Omental fat pad (tissue), 4 donors: Measurements from ENCODE around the gene ASPHD2. TPM values are rescaled to one million over a fixed set of nuclear protein-coding genes. Genes with fewer than 3 reads are reported as not detected.
A peak's percentile ranks its signal among the peaks of the same experiment; 100 is the strongest.

Experiments
- ATAC-seq: fragments of 150-250 bp; one replicate; pipeline ENCODE4 v1.9.1; 2016; ENCODE audit warnings: mild to moderate bottlenecking, moderate library complexity; ENCODE audit not compliant: low FRiP score
- DNase-seq: peaks from one replicate; pipeline ENCODE4 v3.0.0-alpha.2; 2019; ENCODE audit warnings: low spot score
- CTCF ChIP-seq, 3 donors: fragments of 450-650 bp; IDR thresholded peaks; one replicate each; pipeline ENCODE4 v1.5.1; 2016 to 2017; ENCODE audit warnings: antibody characterized with exemption in 3 of 3, mild to moderate bottlenecking in 3 of 3, moderate library complexity in 2 of 3
- total RNA-seq, 4 donors: library from RNA; depleted of rRNA; stranded (reverse); fragments of >200 nt; gene quantifications; one replicate each; pipeline ENCODE4 v1.1.0, GENCODE V29; 2016

ASPHD2 gene
- total RNA-seq, 4 donors from 2014 or later, result 0.32 to 2.0 (median 0.95) TPM

- TF ChIP-seq CTCF (IDR thresholded peaks at IDR 0.05), result no peak
- DNase-seq (no peak), ATAC-seq (no peak)
Measured at GRCh38 chr22:26416256-26416655, 12.8 kb upstream of the ASPHD2 start.

- DNase-seq, result no peak
- ATAC-seq, result peak; percentile 54
- TF ChIP-seq CTCF (IDR thresholded peaks at IDR 0.05), result no peak
Measured at GRCh38 chr22:26416670-26417276, 12.3 kb upstream of the ASPHD2 start.

DNA sequence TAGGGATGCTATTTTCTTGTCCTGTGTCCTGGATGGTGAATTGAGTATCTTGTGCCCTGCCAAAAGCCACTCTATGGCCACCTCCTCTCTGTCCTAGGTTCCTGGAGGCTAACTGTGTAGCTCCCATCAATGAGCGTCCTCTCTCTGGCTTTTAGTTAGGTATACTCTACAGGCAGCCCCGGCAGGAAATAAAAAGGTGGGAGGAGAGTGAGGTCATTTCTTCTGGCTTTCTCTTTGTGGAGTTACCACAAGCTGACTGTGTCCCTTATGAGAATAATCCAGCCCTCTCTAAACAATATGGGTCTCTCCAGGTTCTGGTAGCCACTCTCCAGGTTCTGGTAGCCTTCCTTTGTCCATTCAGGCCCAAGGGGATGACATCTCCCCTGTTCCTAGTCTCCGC is 11.7 kb upstream of the ASPHD2 start:
- ATAC-seq, result peak; percentile 19
- DNase-seq, result no peak
- TF ChIP-seq CTCF (IDR thresholded peaks at IDR 0.05), result no peak

- no peak for DNase-seq
- no peak for TF ChIP-seq CTCF (IDR thresholded peaks at IDR 0.05)
- ATAC-seq, result no peak
Measured at GRCh38 chr22:26418620-26419019, 10.4 kb upstream of the ASPHD2 start.

- DNase-seq (no peak), ATAC-seq (no peak)
- TF ChIP-seq CTCF (IDR thresholded peaks at IDR 0.05), result no peak
Measured at GRCh38 chr22:26426924-26427323, 2.1 kb upstream of the ASPHD2 start.

DNA sequence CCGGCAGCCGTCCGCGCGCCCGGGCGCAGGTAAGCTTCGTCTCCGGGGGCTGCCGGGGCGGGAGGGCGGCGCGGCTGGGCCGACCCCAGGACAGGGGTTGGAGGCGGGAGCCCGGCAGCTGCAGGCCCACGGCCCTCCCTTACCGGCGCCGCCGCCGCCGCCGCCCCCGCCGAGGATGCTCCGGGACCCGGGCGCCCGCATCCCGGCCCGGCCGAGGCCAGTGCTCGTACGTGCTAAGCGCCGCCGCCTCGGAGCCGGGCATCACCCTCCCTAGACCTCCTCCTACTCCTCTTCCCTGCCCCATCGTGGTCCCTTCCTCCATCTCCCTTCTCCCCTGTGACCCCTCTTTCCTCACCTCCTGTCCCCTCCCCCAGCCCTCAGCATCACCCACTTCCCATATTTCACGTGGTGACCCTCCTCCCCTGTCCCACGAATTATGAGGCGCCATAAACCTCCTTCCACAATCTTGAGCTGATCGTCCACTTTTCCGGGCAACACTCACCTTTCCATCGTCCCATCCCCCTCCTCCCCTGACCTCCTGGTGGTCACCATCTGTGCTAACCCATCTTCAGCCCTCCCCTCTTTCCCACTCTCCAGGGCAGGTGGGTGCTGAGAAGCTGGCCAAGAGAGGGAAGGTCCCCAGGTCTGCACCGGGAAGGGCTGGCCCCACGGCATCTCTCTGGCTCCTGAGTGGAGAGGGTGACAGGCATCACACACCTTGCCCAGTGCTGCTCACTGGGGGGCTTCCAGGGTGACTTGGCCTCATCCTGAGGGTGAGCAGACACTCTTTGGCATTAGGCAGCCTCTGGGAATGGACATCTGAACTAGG is 612 bp downstream of the ASPHD2 start:
- DNase-seq (no peak), ATAC-seq (peak; percentile 19)
- no peak for TF ChIP-seq CTCF (IDR thresholded peaks at IDR 0.05)

- no peak for ATAC-seq
- no peak for DNase-seq
- no peak for TF ChIP-seq CTCF (IDR thresholded peaks at IDR 0.05)
Measured at GRCh38 chr22:26430600-26430999, 1.5 kb downstream of the ASPHD2 start.
